B cell (primary cell): ENCODE data around the gene CTNNA3. TPM values are rescaled to one million over a fixed set of nuclear protein-coding genes. Genes with fewer than 3 reads are reported as not detected.

Source experiments
- ATAC-seq: fragments of 200-7000 bp; cut with Tn5 transposase; one replicate; pipeline ENCODE4 v1.10.0; 2021; ENCODE audit warnings: low read depth, mild to moderate bottlenecking, moderate number of reproducible peaks, moderate library complexity
- CTCF ChIA-PET: fragments of 350-600 bp; sonication (Branson Sonifier 250); formaldehyde crosslinking; loops from one replicate; lab custom pipeline; 2021; ENCODE audit warnings: antibody characterized with exemption, inconsistent platforms; lab: Charles Lee
- POLR2A ChIA-PET: fragments of 350-600 bp; sonication (Branson Sonifier 250); formaldehyde crosslinking; loops from one replicate; lab custom pipeline; 2021; ENCODE audit warnings: antibody characterized with exemption; lab: Charles Lee
- DNase-seq: peaks from one replicate; pipeline ENCODE4 v3.0.0; 2013
- H2AFZ ChIP-seq: 2 replicates; pipeline ENCODE4 v1.6.1; 2012; ENCODE audit warnings: mild to moderate bottlenecking, low read depth, low read length; ENCODE audit not compliant: insufficient read depth, poor library complexity, severe bottlenecking
- H3K27ac ChIP-seq, 2 donors: 1 replicate in 1 of 2; 2 replicates in 1 of 2; pipeline ENCODE4 v1.5.1; 2012 to 2013; ENCODE audit warnings: low read length in 2 of 2, mild to moderate bottlenecking in 2 of 2, moderate library complexity in 1 of 2
- H3K27me3 ChIP-seq, 4 experiments: fragments of 200-600 bp in 1 of 4; sonication (generic) in 1 of 4; replicated peaks in 1 of 4; 1 replicate in 2 of 4; 2 replicates in 2 of 4; pipeline versions ENCODE4 v1.6.1 to v1.7.0; 2013 to 2016; ENCODE audit warnings: low read length in 3 of 4, mild to moderate bottlenecking in 2 of 4, mixed read lengths in 1 of 4, moderate library complexity in 1 of 4; ENCODE audit not compliant: insufficient read depth in 4 of 4, control insufficient read depth in 3 of 4; ENCODE audit errors: control extremely low read depth in 1 of 4
- H3K36me3 ChIP-seq, 2 experiments: replicated peaks in 1 of 2; 1 replicate in 1 of 2; 2 replicates in 1 of 2; pipeline versions ENCODE4 v1.6.1 to v1.7.1; 2013; ENCODE audit warnings: low read length in 1 of 2; ENCODE audit not compliant: insufficient read depth in 2 of 2, control insufficient read depth in 1 of 2; ENCODE audit errors: control extremely low read depth in 1 of 2, extremely low read depth in 1 of 2
- H3K4me1 ChIP-seq, 2 donors: fragments of 200-600 bp in 1 of 2; sonication (generic) in 1 of 2; 1 replicate in 1 of 2; 2 replicates in 1 of 2; pipeline versions ENCODE4 v1.5.1 to v1.6.1; 2013 to 2017; ENCODE audit warnings: low read length in 2 of 2; ENCODE audit not compliant: control insufficient read depth in 2 of 2, insufficient read depth in 2 of 2
- H3K4me2 ChIP-seq: replicated peaks from 2 replicates; pipeline ENCODE3; 2012; ENCODE audit warnings: mild to moderate bottlenecking, low read depth, low read length; ENCODE audit not compliant: poor library complexity, severe bottlenecking
- H3K4me3 ChIP-seq, 5 experiments: fragments of 200-600 bp in 1 of 5; sonication (generic) in 1 of 5; 1 replicate in 3 of 5; 2 replicates in 2 of 5; pipeline versions ENCODE4 v1.5.1 to v1.7.0; 2011 to 2016; ENCODE audit warnings: low read length in 4 of 5, mild to moderate bottlenecking in 4 of 5, low read depth in 2 of 5, control low read depth in 1 of 5, moderate library complexity in 1 of 5; ENCODE audit not compliant: insufficient read depth in 1 of 5; ENCODE audit errors: control extremely low read depth in 1 of 5, extremely low read depth in 1 of 5
- H3K79me2 ChIP-seq: fragments of 200-600 bp; sonication (generic); one replicate; pipeline ENCODE4 v1.6.0; 2016; ENCODE audit warnings: low read length; ENCODE audit not compliant: control insufficient read depth, insufficient read depth
- H3K9ac ChIP-seq: fragments of 200-600 bp; sonication (generic); 2 replicates; pipeline ENCODE4 v1.6.1; 2017; ENCODE audit warnings: mild to moderate bottlenecking, low read length, moderate library complexity
- H3K9me3 ChIP-seq, 3 donors: one replicate each; pipeline versions ENCODE4 v1.6.1 to v1.7.1; 2013; ENCODE audit warnings: low read length in 2 of 3; ENCODE audit not compliant: control insufficient read depth in 2 of 3, insufficient read depth in 1 of 3; ENCODE audit errors: control extremely low read depth in 1 of 3
- H4K20me1 ChIP-seq: 2 replicates; pipeline ENCODE4 v1.6.0; 2012; ENCODE audit warnings: mild to moderate bottlenecking, low read length; ENCODE audit not compliant: insufficient read depth, control insufficient read depth, poor library complexity, severe bottlenecking
- H3K27ac Mint-ChIP-seq: one replicate; pipeline ENCODE4 v1.8.0; 2021; ENCODE audit warnings: mixed read lengths
- H3K27me3 Mint-ChIP-seq: one replicate; pipeline ENCODE4 v1.8.0; 2021; ENCODE audit warnings: mixed read lengths
- H3K4me1 Mint-ChIP-seq: one replicate; pipeline ENCODE4 v1.8.0; 2021; ENCODE audit warnings: mixed read lengths
- H3K4me3 Mint-ChIP-seq: one replicate; pipeline ENCODE4 v1.8.0; 2021; ENCODE audit warnings: mixed read lengths
- H3K9me3 Mint-ChIP-seq: one replicate; pipeline ENCODE4 v1.8.0; 2022; ENCODE audit warnings: mixed read lengths; ENCODE audit not compliant: insufficient read depth
- CTCF ChIP-seq: fragments of 200-600 bp; IDR thresholded peaks from one replicate; pipeline ENCODE4 v1.8.0; 2022; ENCODE audit warnings: antibody characterized with exemption, mild to moderate bottlenecking
- EZH2 ChIP-seq: IDR thresholded peaks from 2 replicates; pipeline ENCODE4 v1.6.1; 2012; ENCODE audit warnings: borderline replicate concordance, low read depth, mild to moderate bottlenecking, moderate library complexity, low read length; ENCODE audit not compliant: insufficient read depth, poor library complexity, severe bottlenecking
- WGBS: methylation state at CpG from one replicate; pipeline ENCODE4 v1.1.5; 2013; ENCODE audit warnings: missing lambda C conversion rate; ENCODE audit not compliant: insufficient coverage; 5-methylcytosine and 5-hydroxymethylcytosine counted together
- intact Hi-C: fragments of 100-400 bp; cut with micrococcal nuclease; formaldehyde crosslinking; loops from one replicate; pipeline ENCODE4 v1.10.0; 2022
- polyA plus RNA-seq: library from polyadenylated mRNA; depleted of rRNA; stranded (reverse); fragments of >200 nt; gene quantifications from 2 replicates; pipeline ENCODE4 v1.2.3, GENCODE V29; 2012
- total RNA-seq, 2 donors: library from RNA; stranded (reverse); fragments of 120-200 nt in 1 of 2; gene quantifications; 1 replicate in 1 of 2; 2 replicates in 1 of 2; pipeline versions ENCODE4 v1.2.3 to v1.2.4, GENCODE V29; 2013 to 2022

CTNNA3 gene
- total and polyA plus RNA-seq, 2 donors (not counting 1 experiment from before 2014, with no cell fraction given), result 0.01 TPM; not detected in 1

DNA sequence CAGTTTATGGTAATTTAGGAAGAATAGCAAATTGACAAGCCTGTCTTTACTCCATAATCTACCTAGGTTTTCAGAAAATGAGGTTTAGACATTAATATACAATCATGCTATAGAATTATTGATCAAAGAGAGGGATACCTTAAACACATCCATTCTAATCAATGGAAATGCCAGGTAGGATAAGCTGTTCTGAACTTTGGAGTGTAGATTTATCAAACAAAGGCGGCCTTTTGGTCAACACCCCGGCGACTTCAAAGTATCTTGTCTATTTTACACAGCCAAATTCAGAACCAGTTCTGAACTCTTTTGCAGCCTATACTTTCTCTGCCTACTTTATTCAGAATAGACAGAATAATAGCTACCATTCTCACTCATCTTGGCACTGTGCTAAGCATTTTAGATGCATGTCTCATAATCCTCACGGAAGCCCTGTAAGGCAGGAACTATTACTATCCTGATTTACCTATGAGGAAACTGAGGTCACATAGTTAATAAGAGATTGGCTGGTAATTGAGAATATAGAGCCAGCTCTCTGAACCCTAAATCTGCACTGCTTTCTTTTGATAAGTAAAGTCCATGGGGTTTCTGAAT lies 1412.0 kb downstream of the CTNNA3 start:
- DNase-seq, result no peak
- intact Hi-C loops, result no loop called here
- Histone ChIP-seq H3K79me2 (no peaks in the 10 kb centered on the region), H4K20me1 (no peaks in the 10 kb centered on the region), H3K9ac (no peak overlapping the region), H3K36me3 (no peaks in the 10 kb centered on the region), H3K27ac (no peak overlapping the region), H3K4me2 (no peak overlapping the region), H2AFZ (no peak overlapping the region), H3K4me3 (no peak overlapping the region), H3K9me3 (no peaks in the 10 kb centered on the region), H3K4me1 (no peaks in the 10 kb centered on the region), H3K27me3 (no peaks in the 10 kb centered on the region)
- Mint-ChIP-seq H3K27ac (no peak overlapping the region), H3K4me1 (no peaks in the 10 kb centered on the region), H3K4me3 (no peak overlapping the region), H3K27me3 (no peaks in the 10 kb centered on the region), H3K9me3 (no peaks in the 10 kb centered on the region)
- TF ChIP-seq EZH2 (no peak), CTCF (no peak)
- CTCF ChIA-PET, result no interaction called here
- POLR2A ChIA-PET, result no interaction called here
- no peak for ATAC-seq
- 80% methylated on average over 3 of the region's 4 CpGs for WGBS

- Histone ChIP-seq H3K27ac (no peak overlapping the region), H2AFZ (no peak overlapping the region), H3K9me3 (no peaks in the 10 kb centered on the region), H3K79me2 (no peaks in the 10 kb centered on the region), H3K27me3 (no peaks in the 10 kb centered on the region), H4K20me1 (no peaks in the 10 kb centered on the region), H3K36me3 (no peaks in the 10 kb centered on the region), H3K4me2 (no peak overlapping the region), H3K9ac (no peak overlapping the region), H3K4me3 (no peak overlapping the region), H3K4me1 (no peaks in the 10 kb centered on the region)
- ChIA-PET POLR2A (no interaction called here), CTCF (no interaction called here)
- TF ChIP-seq CTCF, result no peak
- TF ChIP-seq EZH2, result no peak
- H3K4me1 Mint-ChIP-seq, result no peaks in the 10 kb centered on the region
- no peak overlapping the region for H3K4me3 Mint-ChIP-seq
- no peaks in the 10 kb centered on the region for H3K9me3 Mint-ChIP-seq
- DNase-seq, result no peak
- no peaks in the 10 kb centered on the region for H3K27me3 Mint-ChIP-seq
- no peak for ATAC-seq
- no peak overlapping the region for H3K27ac Mint-ChIP-seq
- WGBS, result no CpG with 5 or more reads among the region's 2 CpGs
- intact Hi-C loops, result no loop called here
Observed at GRCh38 chr10:66283064-66283463, 1412.9 kb downstream of the CTNNA3 start.
